SHP77 (cell line): Measurements from ENCODE around the gene STON2.

Experiments
- DNase-seq, 2 experiments: peaks; one replicate each; lab custom pipeline; 2025; lab: John Stamatoyannopoulos, UW

Gene STON2

GRCh38 chr14:81221579-81222102 lies 178.5 kb downstream of the STON2 start:
- peak; percentile 21 to 52 for DNase-seq

DNA sequence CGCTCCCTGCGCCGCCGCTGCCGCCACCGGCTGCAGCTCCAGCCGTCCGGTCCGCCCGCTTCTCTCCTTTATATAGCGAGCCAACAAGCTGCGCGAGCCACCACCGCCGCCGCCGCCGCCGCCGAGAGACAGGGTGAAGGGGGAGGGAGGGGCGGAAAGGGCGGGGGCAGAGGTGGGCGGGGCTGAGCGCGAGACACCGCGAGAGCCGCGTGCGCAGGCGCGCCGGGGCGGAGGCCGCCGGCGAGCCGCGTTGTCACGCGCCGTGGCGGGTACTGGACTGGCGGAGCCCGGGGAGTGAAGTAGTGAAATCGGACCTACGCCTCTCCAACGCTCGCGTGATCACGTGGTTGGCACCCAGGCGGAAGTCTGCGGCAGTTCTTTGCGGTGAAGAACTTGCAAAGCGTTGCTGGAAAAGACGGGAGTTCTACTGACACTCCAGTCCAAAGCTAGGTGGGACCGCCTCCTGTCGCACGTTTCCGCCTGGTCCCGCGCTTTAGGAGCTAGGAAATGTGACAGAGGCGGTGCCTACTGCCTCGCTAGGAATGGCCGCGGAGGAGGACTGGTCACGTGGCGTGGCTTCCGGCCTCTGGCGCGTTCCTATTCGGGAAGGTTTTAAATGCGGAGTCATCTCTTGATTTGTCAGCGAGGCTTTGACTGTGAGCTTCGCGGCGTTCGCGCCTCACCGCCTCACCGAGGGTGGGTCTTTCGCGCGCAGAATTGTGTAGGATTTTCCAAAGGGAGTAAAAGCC lies 179.1 kb downstream of the STON2 start, which contains the start of gene GTF2A1:
GTF2A1 (minus strand) TSS at position 130 of the 749 bp plus-strand sequence. CDS start 441 bp downstream, outside the sequence.
- DNase-seq: peak; percentile 96

DNA sequence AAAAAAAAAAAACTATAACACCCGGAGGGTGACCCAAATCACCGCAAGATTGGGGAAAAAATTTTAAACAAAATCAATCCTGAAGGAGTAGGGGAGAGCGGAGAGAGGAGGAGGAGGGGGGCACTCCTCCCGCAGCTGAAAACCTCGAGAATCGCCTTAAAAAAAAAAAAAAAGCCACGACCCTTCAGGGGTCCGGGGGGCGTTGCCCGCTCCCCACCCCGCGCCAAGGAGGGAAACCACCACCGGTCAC lies 179.6 kb downstream of the STON2 start:
- DNase-seq: no peak

DNA sequence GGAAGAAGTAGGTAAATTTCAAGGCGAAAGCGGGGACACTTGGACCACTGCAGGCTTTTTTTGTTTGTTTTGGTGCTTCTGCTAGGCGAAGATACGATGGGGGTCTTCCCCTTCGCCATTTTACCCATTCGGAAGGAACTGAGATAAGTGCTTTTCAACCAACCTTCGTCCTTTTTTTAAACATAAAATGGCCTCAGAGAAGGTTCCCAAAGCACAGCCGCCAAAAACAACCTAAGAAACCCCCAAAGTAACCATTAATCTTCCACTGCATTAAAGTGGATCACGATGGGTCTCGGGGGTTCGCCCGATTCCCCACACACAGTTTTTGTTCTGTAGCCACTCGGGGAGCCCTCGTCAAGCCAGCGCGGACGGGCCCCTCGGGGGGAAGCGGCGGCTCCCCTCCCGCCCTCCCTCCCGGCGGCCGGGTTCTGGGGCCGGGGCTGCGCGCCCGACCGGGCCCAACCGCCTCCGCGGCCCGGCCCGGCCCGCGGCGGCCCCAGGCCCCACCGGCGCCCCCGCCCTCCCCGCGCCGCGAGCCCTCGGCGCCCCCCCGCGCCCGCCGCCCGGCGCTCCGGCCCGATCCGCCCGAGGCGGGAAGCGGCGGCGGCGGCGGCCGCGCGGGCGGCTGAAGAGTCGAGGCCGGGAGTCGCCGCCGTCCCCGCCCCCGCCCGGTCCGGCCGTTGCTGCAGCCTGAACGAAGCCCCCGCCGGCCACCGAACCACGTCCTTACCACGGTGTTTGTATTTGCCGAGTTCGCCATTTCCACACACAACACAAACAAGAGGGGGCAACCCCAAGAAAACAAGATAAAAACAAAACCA lies 180.2 kb downstream of the STON2 start:
- peak in 1 of 2 experiments; percentile 8 for DNase-seq

DNA sequence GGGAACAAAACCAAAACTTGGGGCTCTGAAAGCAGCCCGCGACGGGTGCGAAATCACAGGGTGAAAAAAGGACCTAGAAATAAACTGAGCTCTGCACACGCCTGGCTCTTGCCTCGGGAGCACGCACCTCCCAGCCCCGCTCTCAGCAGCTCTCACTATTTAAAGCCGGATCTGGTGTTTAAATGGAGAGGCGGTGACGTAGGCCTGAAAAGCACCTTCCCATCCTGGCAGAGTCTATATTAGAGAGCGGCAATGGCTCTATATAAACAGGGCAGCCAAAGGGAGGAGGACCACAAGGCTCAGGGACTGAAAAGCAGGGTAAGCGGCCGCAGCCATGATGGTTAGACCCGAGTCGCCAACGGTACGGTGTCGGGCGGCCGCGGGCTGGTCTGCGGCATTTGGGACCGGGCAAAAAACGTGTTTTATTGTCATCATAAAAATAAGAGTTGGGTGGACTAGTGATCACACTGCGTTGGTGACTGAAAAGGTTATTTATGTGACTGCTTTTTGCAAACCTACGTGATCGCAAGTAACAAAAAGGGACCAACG lies 180.8 kb downstream of the STON2 start:
- DNase-seq: peak; percentile 96 to 97

DNA sequence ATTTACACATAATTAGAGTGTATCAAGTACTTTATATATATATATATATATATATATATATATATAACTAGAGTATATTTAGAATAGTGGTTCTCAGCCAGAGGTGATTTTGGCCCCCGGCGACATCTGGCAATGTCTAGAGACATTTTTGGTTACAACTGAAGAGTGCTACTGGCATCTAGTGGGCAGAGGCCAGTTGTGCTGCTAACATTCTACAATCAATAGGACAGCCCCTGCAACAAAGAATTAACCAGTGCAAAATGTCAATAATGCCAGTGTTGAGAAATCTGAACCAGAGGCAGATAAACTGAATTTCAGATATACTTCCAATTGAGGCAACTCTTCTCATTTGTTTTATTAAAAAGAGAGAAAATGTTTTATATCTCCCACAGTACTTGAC lies 188.3 kb downstream of the STON2 start:
- DNase-seq: peak in 1 of 2 experiments; percentile 8
